Peyer's patch (tissue), 4 donors: ENCODE results near the gene LATS1.

Experiments
- CTCF ChIP-seq, 6 experiments: fragments of 450-650 bp in 4 of 6; fragments of 200-600 bp in 2 of 6; sonication (generic) in 1 of 6; IDR thresholded peaks; one replicate each; pipeline ENCODE4 v1.5.1; 2017 to 2019; ENCODE audit warnings: antibody characterized with exemption in 6 of 6, mild to moderate bottlenecking in 3 of 6, moderate library complexity in 1 of 6
- POLR2A ChIP-seq, 2 donors: fragments of 450-650 bp; IDR thresholded peaks; one replicate each; pipeline ENCODE4 v1.5.1; 2017; ENCODE audit warnings: antibody characterized with exemption in 2 of 2, mild to moderate bottlenecking in 2 of 2, moderate library complexity in 2 of 2

- TF ChIP-seq CTCF (IDR thresholded peaks at IDR 0.05) = no peak
- TF ChIP-seq POLR2A (IDR thresholded peaks at IDR 0.05) = no peak
Observed at GRCh38 chr6:149756261-149756636, 38.3 kb upstream of the LATS1 start.
